IMR-90 (cell line): ENCODE results near the gene ZNF384. TPM values are rescaled to one million over a fixed set of nuclear protein-coding genes. Genes with fewer than 3 reads are reported as not detected.

Experiments
- ATAC-seq: fragments of 200-7000 bp; cut with Tn5 transposase; 2 replicates; pipeline ENCODE4 v1.9.1; 2020; ENCODE audit warnings: low read depth, mild to moderate bottlenecking, moderate library complexity
- BruUV-seq: library from RNA; stranded (reverse); fragments of 400-500 nt; replicated peaks from 2 replicates; lab custom pipeline; 2021; lab: Mats Ljungman, UMichigan
- CTCF ChIA-PET: fragments of 300-600 bp; formaldehyde crosslinking; extraction: SDS; loops from one replicate; lab custom pipeline; 2021; ENCODE audit warnings: antibody characterized with exemption; lab: Yijun Ruan, JAX
- POLR2A ChIA-PET: fragments of 300-600 bp; sonication (Branson Sonifier 250); formaldehyde crosslinking; loops from one replicate; lab custom pipeline; 2022; ENCODE audit warnings: antibody characterized with exemption; ENCODE audit not compliant: unreplicated experiment; lab: Charles Lee
- DNase-seq: peaks from one replicate; pipeline ENCODE4 v3.0.0; 2013
- H2AFZ ChIP-seq: replicated peaks from 2 replicates; pipeline ENCODE3; 2013; ENCODE audit warnings: low read length, mild to moderate bottlenecking; ENCODE audit not compliant: poor library complexity
- H2AK5ac ChIP-seq: 2 replicates; pipeline ENCODE4 v1.6.1; 2013; ENCODE audit warnings: low read depth, low read length, inconsistent platforms
- H2AK9ac ChIP-seq: replicated peaks from 2 replicates; pipeline ENCODE3; 2013; ENCODE audit warnings: mild to moderate bottlenecking, low read depth, low read length, moderate library complexity; ENCODE audit not compliant: poor library complexity
- H2BK120ac ChIP-seq: 2 replicates; pipeline ENCODE4 v1.6.1; 2013; ENCODE audit warnings: low read depth, low read length, inconsistent platforms
- H2BK15ac ChIP-seq: 3 replicates; pipeline ENCODE4 v1.6.1; 2013; ENCODE audit warnings: low read depth, low read length, inconsistent platforms
- H2BK20ac ChIP-seq: 2 replicates; pipeline ENCODE4 v1.6.1; 2013; ENCODE audit warnings: low read depth, mild to moderate bottlenecking, inconsistent platforms, low read length, moderate library complexity
- H2BK5ac ChIP-seq: 2 replicates; pipeline ENCODE4 v1.6.1; 2013; ENCODE audit warnings: mild to moderate bottlenecking, low read depth, low read length, inconsistent platforms; ENCODE audit not compliant: poor library complexity, severe bottlenecking
- H3K14ac ChIP-seq: replicated peaks from 2 replicates; pipeline ENCODE4 v1.6.1; 2013; ENCODE audit warnings: low read depth, low read length, inconsistent platforms
- H3K18ac ChIP-seq: 2 replicates; pipeline ENCODE4 v1.6.1; 2013; ENCODE audit warnings: low read depth, low read length, control low read depth
- H3K23ac ChIP-seq: 2 replicates; pipeline ENCODE4 v1.6.1; 2013; ENCODE audit warnings: low read depth, low read length, inconsistent platforms
- H3K27ac ChIP-seq: 2 replicates; pipeline ENCODE4 v1.5.1; 2013; ENCODE audit warnings: mild to moderate bottlenecking, control low read depth, low read length; ENCODE audit not compliant: insufficient read depth
- H3K27me3 ChIP-seq: 2 replicates; pipeline ENCODE4 v1.6.1; 2013; ENCODE audit warnings: low read length; ENCODE audit not compliant: control insufficient read depth, insufficient read depth
- H3K36me3 ChIP-seq: 2 replicates; pipeline ENCODE4 v1.6.1; 2013; ENCODE audit warnings: low read length, mixed read lengths; ENCODE audit not compliant: control insufficient read depth, insufficient read depth
- H3K4ac ChIP-seq: 2 replicates; pipeline ENCODE4 v1.6.1; 2013; ENCODE audit warnings: low read depth, low read length, inconsistent platforms
- H3K4me1 ChIP-seq: 2 replicates; pipeline ENCODE4 v1.6.1; 2013; ENCODE audit warnings: low read length, mixed read lengths; ENCODE audit not compliant: control insufficient read depth, insufficient read depth
- H3K4me2 ChIP-seq: 2 replicates; pipeline ENCODE4 v1.6.1; 2013; ENCODE audit warnings: low read depth, mild to moderate bottlenecking, control low read depth, low read length, moderate library complexity
- H3K4me3 ChIP-seq: 2 replicates; pipeline ENCODE4 v1.5.1; 2013; ENCODE audit warnings: low read depth, mild to moderate bottlenecking, control low read depth, low read length, moderate library complexity; ENCODE audit not compliant: insufficient read depth
- H3K56ac ChIP-seq: 2 replicates; pipeline ENCODE4 v1.6.1; 2013; ENCODE audit warnings: low read length, inconsistent platforms; ENCODE audit not compliant: insufficient read depth; ENCODE audit errors: extremely low read depth
- H3K79me1 ChIP-seq, 2 experiments: 2 replicates each; pipeline ENCODE4 v1.6.1; 2013; ENCODE audit warnings: low read length in 2 of 2, inconsistent platforms in 1 of 2, low read depth in 1 of 2
- H3K9ac ChIP-seq: 2 replicates; pipeline ENCODE4 v1.6.1; 2013; ENCODE audit warnings: low read depth, low read length, control low read depth
- H3K9me1 ChIP-seq: 2 replicates; pipeline ENCODE4 v1.6.1; 2013; ENCODE audit warnings: low read length, inconsistent platforms; ENCODE audit not compliant: insufficient read depth
- H3K9me3 ChIP-seq: 2 replicates; pipeline ENCODE4 v1.6.1; 2013; ENCODE audit warnings: low read length; ENCODE audit not compliant: control insufficient read depth, insufficient read depth
- H4K20me1 ChIP-seq: 2 replicates; pipeline ENCODE4 v1.6.1; 2013; ENCODE audit warnings: low read length, inconsistent platforms; ENCODE audit not compliant: insufficient read depth
- H4K5ac ChIP-seq: 2 replicates; pipeline ENCODE4 v1.6.1; 2013; ENCODE audit warnings: mild to moderate bottlenecking, low read depth, low read length, control low read depth
- H4K8ac ChIP-seq, 2 experiments: 2 replicates each; pipeline ENCODE4 v1.6.1; 2013; ENCODE audit warnings: low read depth in 2 of 2, low read length in 2 of 2, control low read depth in 1 of 2, inconsistent platforms in 1 of 2
- H4K91ac ChIP-seq: 2 replicates; pipeline ENCODE4 v1.6.1; 2013; ENCODE audit warnings: low read depth, low read length, inconsistent platforms; ENCODE audit not compliant: insufficient read depth
- BHLHE40 ChIP-seq: fragments of 150-350 bp; IDR thresholded peaks from 2 replicates; pipeline ENCODE4 v1.6.1; 2016; ENCODE audit warnings: mild to moderate bottlenecking, low read depth, low read length
- CHD1 ChIP-seq: IDR thresholded peaks from 2 replicates; pipeline ENCODE4 v1.6.1; 2012; ENCODE audit warnings: low read depth, low read length, improper control_type of control experiment
- MAFK ChIP-seq: IDR thresholded peaks from 2 replicates; pipeline ENCODE4 v1.6.1; 2012; ENCODE audit warnings: low read depth, low read length, improper control_type of control experiment
- MAZ ChIP-seq: IDR thresholded peaks from 2 replicates; pipeline ENCODE4 v1.6.1; 2012; ENCODE audit warnings: low read depth, mild to moderate bottlenecking, low read length, improper control_type of control experiment, moderate library complexity, borderline replicate concordance
- MXI1 ChIP-seq: IDR thresholded peaks from 2 replicates; pipeline ENCODE4 v1.6.1; 2012; ENCODE audit warnings: low read depth, mild to moderate bottlenecking, low read length, moderate library complexity, borderline replicate concordance
- NFE2L2 ChIP-seq: fragments of 150-350 bp; IDR thresholded peaks from 2 replicates; pipeline ENCODE4 v1.6.1; 2016; ENCODE audit warnings: low read depth, mild to moderate bottlenecking, low read length
- POLR2A ChIP-seq: IDR thresholded peaks from 2 replicates; pipeline ENCODE4 v1.6.1; 2012; ENCODE audit warnings: mild to moderate bottlenecking, low read depth, low read length
- RAD21 ChIP-seq: IDR thresholded peaks from 2 replicates; pipeline ENCODE4 v1.6.1; 2012; ENCODE audit warnings: low read length, improper control_type of control experiment
- USF2 ChIP-seq: fragments of 150-350 bp; IDR thresholded peaks from 2 replicates; pipeline ENCODE4 v1.6.1; 2017; ENCODE audit warnings: mild to moderate bottlenecking, antibody characterized with exemption, low read length, low read depth
- WGBS, 2 experiments: methylation state at CpG; one replicate each; pipeline versions ENCODE4 v1.1.5 to v1.1.7; 2013; ENCODE audit warnings: missing lambda C conversion rate in 2 of 2; ENCODE audit not compliant: insufficient read length in 1 of 2; ENCODE audit errors: extremely low coverage in 2 of 2; 5-methylcytosine and 5-hydroxymethylcytosine counted together
- dilution Hi-C: fragments of 300-500 bp; cut with HindIII; formaldehyde crosslinking; loops from one replicate; pipeline ENCODE4 v1.14.3; 2018; ENCODE audit warnings: low sequenced_read_pairs; ENCODE audit not compliant: unreplicated experiment
- in situ Hi-C: fragments of 300-500 bp; cut with MboI; formaldehyde crosslinking; loops from 3 replicates; pipeline ENCODE4 v1.14.3; 2019; ENCODE audit warnings: low sequenced_read_pairs, inconsistent platforms, mixed read lengths
- intact Hi-C: fragments of 100-400 bp; cut with micrococcal nuclease; formaldehyde crosslinking; loops from 2 replicates; pipeline ENCODE4 v1.10.0; 2022
- polyA plus RNA-seq, 3 experiments: library from polyadenylated mRNA; depleted of rRNA; stranded (reverse); fragments of >200 nt; gene quantifications; 2 replicates each; pipeline ENCODE4 v1.2.3, GENCODE V29; 2012; ENCODE audit warnings: low replicate concordance in 1 of 3
- total RNA-seq: library from RNA; depleted of rRNA; stranded (reverse); fragments of >200 nt; gene quantifications from 2 replicates; pipeline ENCODE4 v1.2.3, GENCODE V29; 2012

The ZNF384 gene
- total and polyA plus RNA-seq, 2 of the 4 experiments (the other 2 are of a cell fraction): 16.3 to 55.6 TPM

GRCh38 chr12:6647083-6647604, 42.0 kb downstream of the ZNF384 start, which contains the start of gene ACRBP:
Gene ACRBP (minus strand): TSS chr12:6647432. CDS start chr12:6647366, 66 bp downstream.
- Histone ChIP-seq H3K4me1 (no peaks in the 10 kb centered on the region), H3K14ac (0 out of 2 replicates have a peak within 1 kb of the TSS, but pooled peaks have one; percentile 45), H2BK120ac (no peak within 1 kb of the TSS), H2BK5ac (no peak within 1 kb of the TSS), H3K27me3 (no peaks in the 10 kb centered on the region), H3K23ac (no peak within 1 kb of the TSS), H3K79me1 (no peaks in the 10 kb centered on the region), H3K36me3 (peaks cover 29% of the 10 kb centered on the region), H4K5ac (no peak within 1 kb of the TSS), H3K4ac (no peak within 1 kb of the TSS), H2AFZ (peak within 1 kb of the TSS; percentile 88), H3K4me2 (peak within 1 kb of the TSS; percentile 71), H3K9ac (peak within 1 kb of the TSS; percentile 14; the same call in 1 of the 2 replicates), H3K56ac (no peak within 1 kb of the TSS; the same call in 1 of the 2 replicates), H4K91ac (no peak within 1 kb of the TSS), H2AK9ac (peak within 1 kb of the TSS; percentile 78), H2AK5ac (peak within 1 kb of the TSS; percentile 8; the same call in 1 of the 2 replicates), H4K8ac (peak within 1 kb of the TSS in 1 of 2 experiments; percentile 36; a peak in 2 of 4 replicates), H3K4me3 (peak within 1 kb of the TSS; percentile 38; the same call in 1 of the 2 replicates), H3K27ac (no peak within 1 kb of the TSS), H3K18ac (no peak within 1 kb of the TSS), H3K9me1 (no peaks in the 10 kb centered on the region), H4K20me1 (no peaks in the 10 kb centered on the region), H2BK20ac (no peak within 1 kb of the TSS), H2BK15ac (no peak within 1 kb of the TSS), H3K9me3 (peaks cover 18% of the 10 kb centered on the region)
- TF ChIP-seq MXI1 (no peak), MAFK (no peak), RAD21 (no peak), USF2 (no peak), CHD1 (no peak), NFE2L2 (no peak), POLR2A (no peak), MAZ (no peak), BHLHE40 (no peak)
- 16% methylated on average over 7 of the region's 38 CpGs; no CpG with 5 or more reads in 1 of the 2 experiments for WGBS, 2 experiments
- POLR2A ChIA-PET: interaction anchor here (0.6 kb wide), 1 partner anchor 24 kb away, joined by 6 read pairs; no protein-coding TSS in a partner anchor
- ATAC-seq: peak; percentile 91
- intact Hi-C loops (no loop called here), dilution Hi-C loops (no loop called here), in situ Hi-C loops (no loop called here)
- peak; percentile 14 for DNase-seq
- CTCF ChIA-PET: no interaction called here
- BruUV-seq: no TSS peak
